MM.1S (cell line): ENCODE measurements around the gene SPATA17.

Experiments used
- EZH2 ChIP-seq: fragments of 300-600 bp; sonication (generic); optimal IDR thresholded peaks from 2 replicates; pipeline ENCODE3; 2017; ENCODE audit warnings: low read depth, mild to moderate bottlenecking, antibody characterized with exemption, low read length, mixed read lengths
- EZH2phosphoT487 ChIP-seq: fragments of 300-600 bp; sonication (generic); IDR thresholded peaks from 2 replicates; pipeline ENCODE4 v1.6.1; 2018; ENCODE audit warnings: antibody characterized with exemption, low read length
- TF ChIP-seq, protein P1 (sequence below): fragments of 300-600 bp; sonication (generic); IDR thresholded peaks from 2 replicates; pipeline ENCODE4 v1.5.1; 2016; ENCODE audit warnings: antibody characterized with exemption, low read length, mixed read lengths

DNA sequence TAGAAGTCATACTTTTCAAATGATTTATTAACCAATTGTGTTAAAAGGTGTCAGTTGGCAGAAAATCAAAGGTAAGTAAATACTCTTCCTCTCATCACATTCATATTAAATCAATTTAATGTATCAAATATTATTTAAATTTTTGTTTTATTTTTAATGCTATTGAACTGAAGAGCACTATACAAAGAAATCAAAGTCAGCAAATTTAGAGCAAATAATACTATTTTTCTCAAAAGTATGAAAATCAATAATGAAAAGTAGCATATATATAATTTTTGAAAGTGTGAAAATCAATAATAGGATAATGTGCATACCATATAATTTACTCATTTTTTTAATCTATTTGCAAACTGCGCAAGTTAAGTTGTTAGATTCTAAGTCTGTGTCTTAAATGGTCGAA is 181.0 kb downstream of the SPATA17 start:
- TF ChIP-seq EZH2 (no peak), EZH2phosphoT487 (no peak)
- TF ChIP-seq, protein P1, sequence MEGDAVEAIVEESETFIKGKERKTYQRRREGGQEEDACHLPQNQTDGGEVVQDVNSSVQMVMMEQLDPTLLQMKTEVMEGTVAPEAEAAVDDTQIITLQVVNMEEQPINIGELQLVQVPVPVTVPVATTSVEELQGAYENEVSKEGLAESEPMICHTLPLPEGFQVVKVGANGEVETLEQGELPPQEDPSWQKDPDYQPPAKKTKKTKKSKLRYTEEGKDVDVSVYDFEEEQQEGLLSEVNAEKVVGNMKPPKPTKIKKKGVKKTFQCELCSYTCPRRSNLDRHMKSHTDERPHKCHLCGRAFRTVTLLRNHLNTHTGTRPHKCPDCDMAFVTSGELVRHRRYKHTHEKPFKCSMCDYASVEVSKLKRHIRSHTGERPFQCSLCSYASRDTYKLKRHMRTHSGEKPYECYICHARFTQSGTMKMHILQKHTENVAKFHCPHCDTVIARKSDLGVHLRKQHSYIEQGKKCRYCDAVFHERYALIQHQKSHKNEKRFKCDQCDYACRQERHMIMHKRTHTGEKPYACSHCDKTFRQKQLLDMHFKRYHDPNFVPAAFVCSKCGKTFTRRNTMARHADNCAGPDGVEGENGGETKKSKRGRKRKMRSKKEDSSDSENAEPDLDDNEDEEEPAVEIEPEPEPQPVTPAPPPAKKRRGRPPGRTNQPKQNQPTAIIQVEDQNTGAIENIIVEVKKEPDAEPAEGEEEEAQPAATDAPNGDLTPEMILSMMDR: no peak
